Kidney (tissue), 14 donors: ENCODE measurements around the gene PDX1. TPM values are rescaled to one million over a fixed set of nuclear protein-coding genes. Genes with fewer than 3 reads are reported as not detected.

Experiments used
- DNase-seq, 5 donors: peaks; one replicate each; pipeline ENCODE4 v3.0.0-alpha.2; 2013 to 2020
- FAIRE-seq: peaks from 2 replicates; lab custom pipeline; 2012; peaks lifted over from hg19 to GRCh38; lab: Jason Lieb, UNC
- H3K27ac ChIP-seq, 2 donors: one replicate each; pipeline ENCODE4 v1.7.0; 2013; ENCODE audit warnings: low read depth in 2 of 2, low read length in 2 of 2, inconsistent platforms in 1 of 2
- H3K27me3 ChIP-seq: one replicate; pipeline ENCODE4 v1.7.1; 2013; ENCODE audit warnings: low read length, inconsistent platforms; ENCODE audit not compliant: control insufficient read depth, insufficient read depth
- H3K36me3 ChIP-seq, 3 donors: one replicate each; pipeline versions ENCODE4 v1.7.0 to v1.7.1; 2013; ENCODE audit warnings: low read length in 3 of 3, control low read depth in 1 of 3, inconsistent platforms in 1 of 3; ENCODE audit not compliant: insufficient read depth in 3 of 3, control insufficient read depth in 2 of 3
- H3K4me1 ChIP-seq, 3 donors: one replicate each; pipeline versions ENCODE4 v1.7.0 to v1.7.1; 2013; ENCODE audit warnings: low read length in 3 of 3, inconsistent platforms in 1 of 3, low read depth in 1 of 3; ENCODE audit not compliant: control insufficient read depth in 2 of 3, insufficient read depth in 2 of 3
- H3K4me3 ChIP-seq, 3 donors: one replicate each; pipeline versions ENCODE4 v1.7.0 to v1.8.1; 2013; ENCODE audit warnings: low read length in 3 of 3, control low read depth in 1 of 3, inconsistent platforms in 1 of 3
- H3K9ac ChIP-seq, 3 donors: one replicate each; pipeline versions ENCODE4 v1.7.0 to v1.7.1; 2013; ENCODE audit warnings: low read length in 3 of 3, control low read depth in 1 of 3, inconsistent platforms in 1 of 3
- H3K9me3 ChIP-seq, 3 donors: one replicate each; pipeline versions ENCODE4 v1.7.0 to v1.7.1; 2013; ENCODE audit warnings: low read length in 3 of 3, control low read depth in 1 of 3, inconsistent platforms in 1 of 3; ENCODE audit not compliant: control insufficient read depth in 2 of 3, insufficient read depth in 1 of 3
- intact Hi-C: fragments of 100-400 bp; cut with DNase I; formaldehyde crosslinking; loops from one replicate; pipeline ENCODE4 v1.11.1; 2022
- polyA plus RNA-seq: library from polyadenylated mRNA; stranded (reverse); fragments of 350-450 nt; fragmentation: Illumina TruSeq; extraction: RNeasy Lipid Tissue Mini Kit (QIAGEN cat#74804); gene quantifications from one replicate; pipeline ENCODE4 v1.2.3, GENCODE V29; 2014; ENCODE audit warnings: low read depth, low replicate concordance; ENCODE audit not compliant: insufficient read depth
- total RNA-seq: library from RNA; stranded (reverse); fragmentation: NEBNext Ultra II Directional; extraction: Animal tissue kit (Norgen Biotek cat#: 25700); gene quantifications from one replicate; pipeline ENCODE4 v1.2.1, GENCODE V29; 2021
- TF ChIP-seq, protein P1 (sequence below): IDR thresholded peaks from 3 replicates; pipeline ENCODE4 v1.5.1; 2012; ENCODE audit warnings: mild to moderate bottlenecking, moderate library complexity, borderline replicate concordance; ENCODE audit not compliant: insufficient read depth; ENCODE audit errors: extremely low read depth
- donor health status: control.
- donor health status: control.
- donor health status: control.
- donor health status: control.
- donor health status: control.
- donor health status: DM: yes; HTN: yes; CAD: no.
- donor health status: Normal renal cell carcinoma (clear cell type).

Gene PDX1
- total and polyA plus RNA-seq, 2 donors from 2014 or later, result not detected

DNA sequence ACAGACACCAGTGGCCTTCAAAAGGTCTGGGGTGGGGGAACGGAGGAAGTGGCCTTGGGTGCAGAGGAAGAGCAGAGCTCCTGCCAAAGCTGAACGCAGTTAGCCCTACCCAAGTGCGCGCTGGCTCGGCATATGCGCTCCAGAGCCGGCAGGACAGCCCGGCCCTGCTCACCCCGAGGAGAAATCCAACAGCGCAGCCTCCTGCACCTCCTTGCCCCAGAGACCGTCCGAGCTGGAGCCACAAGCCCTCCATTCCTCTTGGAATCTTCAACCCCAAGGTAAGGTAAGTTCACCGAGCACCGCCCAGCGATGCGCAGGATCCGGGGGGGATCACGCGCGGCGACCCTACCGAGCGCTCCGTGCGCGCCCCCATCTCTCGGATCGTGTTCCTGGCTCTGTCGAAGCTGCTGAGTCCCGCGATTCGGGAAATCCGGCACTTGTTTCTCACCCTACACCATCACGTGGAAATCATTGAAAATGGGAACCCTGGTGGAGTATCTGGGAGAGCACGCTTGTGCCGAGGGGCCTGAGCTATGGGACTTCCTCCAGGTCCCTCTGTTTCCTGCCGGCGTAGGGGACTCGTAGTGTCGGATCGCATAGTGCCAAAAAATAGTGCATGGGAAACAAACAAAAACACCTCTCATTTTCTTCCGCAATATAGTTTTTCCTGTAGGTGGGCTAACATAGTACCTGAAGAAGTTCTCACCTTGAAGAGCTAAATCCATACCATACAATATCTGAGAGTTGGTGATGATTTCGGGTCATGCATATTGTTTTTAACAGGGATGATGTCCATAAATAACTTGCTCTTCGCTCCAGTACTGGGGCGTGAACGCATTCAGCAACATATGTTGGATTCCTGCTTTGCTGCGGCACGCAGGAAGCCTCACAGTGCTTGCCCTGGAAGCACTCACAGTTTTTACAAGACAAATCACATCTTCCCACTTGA, 9.3 kb downstream of the PDX1 start:
- no peak overlapping the region for H3K27ac ChIP-seq
- intact Hi-C loops, result no loop called here
- H3K27me3 ChIP-seq, result peaks cover 46% of the 10 kb centered on the region
- no peak overlapping the region for H3K4me3 ChIP-seq
- H3K4me1 ChIP-seq, result no peaks in the 10 kb centered on the region
- H3K9ac ChIP-seq, result no peak overlapping the region
- DNase-seq, result no peak
- no peak for FAIRE-seq
- H3K9me3 ChIP-seq, result no peaks in the 10 kb centered on the region
- TF ChIP-seq, protein P1, sequence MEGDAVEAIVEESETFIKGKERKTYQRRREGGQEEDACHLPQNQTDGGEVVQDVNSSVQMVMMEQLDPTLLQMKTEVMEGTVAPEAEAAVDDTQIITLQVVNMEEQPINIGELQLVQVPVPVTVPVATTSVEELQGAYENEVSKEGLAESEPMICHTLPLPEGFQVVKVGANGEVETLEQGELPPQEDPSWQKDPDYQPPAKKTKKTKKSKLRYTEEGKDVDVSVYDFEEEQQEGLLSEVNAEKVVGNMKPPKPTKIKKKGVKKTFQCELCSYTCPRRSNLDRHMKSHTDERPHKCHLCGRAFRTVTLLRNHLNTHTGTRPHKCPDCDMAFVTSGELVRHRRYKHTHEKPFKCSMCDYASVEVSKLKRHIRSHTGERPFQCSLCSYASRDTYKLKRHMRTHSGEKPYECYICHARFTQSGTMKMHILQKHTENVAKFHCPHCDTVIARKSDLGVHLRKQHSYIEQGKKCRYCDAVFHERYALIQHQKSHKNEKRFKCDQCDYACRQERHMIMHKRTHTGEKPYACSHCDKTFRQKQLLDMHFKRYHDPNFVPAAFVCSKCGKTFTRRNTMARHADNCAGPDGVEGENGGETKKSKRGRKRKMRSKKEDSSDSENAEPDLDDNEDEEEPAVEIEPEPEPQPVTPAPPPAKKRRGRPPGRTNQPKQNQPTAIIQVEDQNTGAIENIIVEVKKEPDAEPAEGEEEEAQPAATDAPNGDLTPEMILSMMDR, result no peak
- H3K36me3 ChIP-seq, result no peaks in the 10 kb centered on the region

DNA sequence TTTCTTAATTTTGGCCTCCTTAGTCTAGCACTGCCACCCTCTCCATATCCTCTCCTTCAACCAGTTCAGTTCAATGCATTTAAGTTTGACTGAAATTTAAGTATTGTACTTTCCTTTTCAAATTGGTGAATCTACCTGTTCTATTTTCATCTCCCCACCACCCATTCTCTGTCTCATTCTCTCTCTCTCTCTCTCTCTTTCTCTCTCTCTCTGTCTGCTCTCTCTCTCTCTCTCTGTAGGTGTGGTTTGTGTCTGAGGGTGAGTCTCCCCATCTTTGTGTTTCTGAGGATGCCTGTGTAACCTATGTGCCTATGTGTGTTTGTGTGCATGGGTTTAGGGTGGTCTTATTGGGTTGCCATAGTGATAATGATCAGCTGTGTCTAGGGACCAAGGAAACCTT, 10.1 kb downstream of the PDX1 start:
- Histone ChIP-seq H3K27ac (no peak overlapping the region), H3K36me3 (no peaks in the 10 kb centered on the region), H3K27me3 (peaks cover 45% of the 10 kb centered on the region), H3K9me3 (no peaks in the 10 kb centered on the region), H3K4me1 (no peaks in the 10 kb centered on the region), H3K9ac (no peak overlapping the region), H3K4me3 (no peak overlapping the region)
- intact Hi-C loops, result no loop called here
- no peak for DNase-seq
- FAIRE-seq, result no peak
- TF ChIP-seq, protein P1, result no peak

DNA sequence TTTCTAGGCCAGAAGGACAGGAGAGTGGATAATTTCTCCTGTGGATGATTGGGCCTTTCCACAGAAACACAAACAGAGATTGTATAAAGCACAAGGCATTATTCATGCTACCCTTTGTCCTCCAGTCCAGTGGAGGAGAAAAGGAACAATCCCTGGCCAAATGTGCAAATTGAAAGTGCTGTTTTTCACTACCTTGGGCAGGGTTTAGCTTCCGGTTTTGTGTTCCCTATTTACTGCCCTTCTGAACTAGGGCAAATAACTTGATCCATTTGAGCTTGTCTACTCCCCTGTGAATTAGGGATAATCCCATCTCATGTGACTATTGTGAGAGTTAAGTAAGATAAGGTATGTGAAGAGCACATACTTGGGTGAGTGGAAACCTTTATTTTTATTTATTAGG, 13.3 kb downstream of the PDX1 start:
- FAIRE-seq, result no peak
- Histone ChIP-seq H3K9ac (no peak overlapping the region), H3K27me3 (peaks cover 22% of the 10 kb centered on the region), H3K36me3 (no peaks in the 10 kb centered on the region), H3K27ac (no peak overlapping the region), H3K4me3 (no peak overlapping the region), H3K9me3 (no peaks in the 10 kb centered on the region), H3K4me1 (no peaks in the 10 kb centered on the region)
- intact Hi-C loops, result no loop called here
- DNase-seq, result no peak
- TF ChIP-seq, protein P1, result no peak
